HL-60 (cell line): ENCODE data around the gene MGP.

Experiments used
- TF ChIP-seq, protein P1 (sequence below): IDR thresholded peaks from one replicate; pipeline ENCODE4 v1.5.1; 2011; ENCODE audit warnings: low read length, control low read depth, inconsistent platforms; ENCODE audit not compliant: insufficient read depth
- TF ChIP-seq, protein P2 (sequence below): IDR thresholded peaks from 2 replicates; pipeline ENCODE4 v1.6.1; 2012; ENCODE audit warnings: low read depth; ENCODE audit not compliant: insufficient replicate concordance

GRCh38 chr12:14913381-14913781, 27.7 kb upstream of the MGP start:
- TF ChIP-seq, protein P1, sequence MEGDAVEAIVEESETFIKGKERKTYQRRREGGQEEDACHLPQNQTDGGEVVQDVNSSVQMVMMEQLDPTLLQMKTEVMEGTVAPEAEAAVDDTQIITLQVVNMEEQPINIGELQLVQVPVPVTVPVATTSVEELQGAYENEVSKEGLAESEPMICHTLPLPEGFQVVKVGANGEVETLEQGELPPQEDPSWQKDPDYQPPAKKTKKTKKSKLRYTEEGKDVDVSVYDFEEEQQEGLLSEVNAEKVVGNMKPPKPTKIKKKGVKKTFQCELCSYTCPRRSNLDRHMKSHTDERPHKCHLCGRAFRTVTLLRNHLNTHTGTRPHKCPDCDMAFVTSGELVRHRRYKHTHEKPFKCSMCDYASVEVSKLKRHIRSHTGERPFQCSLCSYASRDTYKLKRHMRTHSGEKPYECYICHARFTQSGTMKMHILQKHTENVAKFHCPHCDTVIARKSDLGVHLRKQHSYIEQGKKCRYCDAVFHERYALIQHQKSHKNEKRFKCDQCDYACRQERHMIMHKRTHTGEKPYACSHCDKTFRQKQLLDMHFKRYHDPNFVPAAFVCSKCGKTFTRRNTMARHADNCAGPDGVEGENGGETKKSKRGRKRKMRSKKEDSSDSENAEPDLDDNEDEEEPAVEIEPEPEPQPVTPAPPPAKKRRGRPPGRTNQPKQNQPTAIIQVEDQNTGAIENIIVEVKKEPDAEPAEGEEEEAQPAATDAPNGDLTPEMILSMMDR: no peak
- TF ChIP-seq, protein P2, sequence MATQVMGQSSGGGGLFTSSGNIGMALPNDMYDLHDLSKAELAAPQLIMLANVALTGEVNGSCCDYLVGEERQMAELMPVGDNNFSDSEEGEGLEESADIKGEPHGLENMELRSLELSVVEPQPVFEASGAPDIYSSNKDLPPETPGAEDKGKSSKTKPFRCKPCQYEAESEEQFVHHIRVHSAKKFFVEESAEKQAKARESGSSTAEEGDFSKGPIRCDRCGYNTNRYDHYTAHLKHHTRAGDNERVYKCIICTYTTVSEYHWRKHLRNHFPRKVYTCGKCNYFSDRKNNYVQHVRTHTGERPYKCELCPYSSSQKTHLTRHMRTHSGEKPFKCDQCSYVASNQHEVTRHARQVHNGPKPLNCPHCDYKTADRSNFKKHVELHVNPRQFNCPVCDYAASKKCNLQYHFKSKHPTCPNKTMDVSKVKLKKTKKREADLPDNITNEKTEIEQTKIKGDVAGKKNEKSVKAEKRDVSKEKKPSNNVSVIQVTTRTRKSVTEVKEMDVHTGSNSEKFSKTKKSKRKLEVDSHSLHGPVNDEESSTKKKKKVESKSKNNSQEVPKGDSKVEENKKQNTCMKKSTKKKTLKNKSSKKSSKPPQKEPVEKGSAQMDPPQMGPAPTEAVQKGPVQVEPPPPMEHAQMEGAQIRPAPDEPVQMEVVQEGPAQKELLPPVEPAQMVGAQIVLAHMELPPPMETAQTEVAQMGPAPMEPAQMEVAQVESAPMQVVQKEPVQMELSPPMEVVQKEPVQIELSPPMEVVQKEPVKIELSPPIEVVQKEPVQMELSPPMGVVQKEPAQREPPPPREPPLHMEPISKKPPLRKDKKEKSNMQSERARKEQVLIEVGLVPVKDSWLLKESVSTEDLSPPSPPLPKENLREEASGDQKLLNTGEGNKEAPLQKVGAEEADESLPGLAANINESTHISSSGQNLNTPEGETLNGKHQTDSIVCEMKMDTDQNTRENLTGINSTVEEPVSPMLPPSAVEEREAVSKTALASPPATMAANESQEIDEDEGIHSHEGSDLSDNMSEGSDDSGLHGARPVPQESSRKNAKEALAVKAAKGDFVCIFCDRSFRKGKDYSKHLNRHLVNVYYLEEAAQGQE: no peak
